ENCODE measurements around the gene TM4SF1. TPM values are rescaled to one million over a fixed set of nuclear protein-coding genes. Genes with fewer than 3 reads are reported as not detected.
A peak's percentile ranks its signal among the peaks of the same experiment; 100 is the strongest.

The TM4SF1 gene
- polyA plus RNA-seq, 1 donor (not counting 4 experiments of a cell fraction or from before 2014, with no cell fraction given), result 375 TPM

- no peaks in the 10 kb centered on the region for H3K9me1 ChIP-seq (ENCODE audit: control insufficient read depth, extremely low read depth, insufficient read depth, low read length)
- TF ChIP-seq, protein P1, sequence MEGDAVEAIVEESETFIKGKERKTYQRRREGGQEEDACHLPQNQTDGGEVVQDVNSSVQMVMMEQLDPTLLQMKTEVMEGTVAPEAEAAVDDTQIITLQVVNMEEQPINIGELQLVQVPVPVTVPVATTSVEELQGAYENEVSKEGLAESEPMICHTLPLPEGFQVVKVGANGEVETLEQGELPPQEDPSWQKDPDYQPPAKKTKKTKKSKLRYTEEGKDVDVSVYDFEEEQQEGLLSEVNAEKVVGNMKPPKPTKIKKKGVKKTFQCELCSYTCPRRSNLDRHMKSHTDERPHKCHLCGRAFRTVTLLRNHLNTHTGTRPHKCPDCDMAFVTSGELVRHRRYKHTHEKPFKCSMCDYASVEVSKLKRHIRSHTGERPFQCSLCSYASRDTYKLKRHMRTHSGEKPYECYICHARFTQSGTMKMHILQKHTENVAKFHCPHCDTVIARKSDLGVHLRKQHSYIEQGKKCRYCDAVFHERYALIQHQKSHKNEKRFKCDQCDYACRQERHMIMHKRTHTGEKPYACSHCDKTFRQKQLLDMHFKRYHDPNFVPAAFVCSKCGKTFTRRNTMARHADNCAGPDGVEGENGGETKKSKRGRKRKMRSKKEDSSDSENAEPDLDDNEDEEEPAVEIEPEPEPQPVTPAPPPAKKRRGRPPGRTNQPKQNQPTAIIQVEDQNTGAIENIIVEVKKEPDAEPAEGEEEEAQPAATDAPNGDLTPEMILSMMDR (optimal IDR thresholded peaks at IDR 0.05 in 1 of 3, IDR thresholded peaks at IDR 0.05 in 1 of 3, conservative IDR thresholded peaks at IDR 0.05 in 1 of 3; ENCODE audit: extremely low read depth in 1 of 3, insufficient read depth in 2 of 3, low read length in 3 of 3), result no peak
- TF ChIP-seq EZH2 (IDR thresholded peaks at IDR 0.05; ENCODE audit: low read length), result no peak
- DNase-seq (ENCODE audit: low read depth, low spot score) (no peak), FAIRE-seq (no peak)
- H3K4me3 ChIP-seq (ENCODE audit: control insufficient read depth in 2 of 3, extremely low read depth in 1 of 3, insufficient read depth in 2 of 3, low read depth in 1 of 3, low read length in 3 of 3), result no peak overlapping the region
- H3K27ac ChIP-seq (ENCODE audit: control insufficient read depth, insufficient read depth, low read length), result peak overlapping the region; percentile 17
- H3K9ac ChIP-seq (ENCODE audit: control insufficient read depth, extremely low read depth, insufficient read depth, low read length), result no peak overlapping the region
- no peaks in the 10 kb centered on the region for H3K79me2 ChIP-seq (ENCODE audit: control insufficient read depth, insufficient read depth, low read length)
- H4K20me1 ChIP-seq (ENCODE audit: control insufficient read depth, extremely low read depth, insufficient read depth, low read length), result no peaks in the 10 kb centered on the region
- H3K9me3 ChIP-seq (ENCODE audit: control insufficient read depth, low read depth, low read length), result no peaks in the 10 kb centered on the region
- H3K4me1 ChIP-seq (ENCODE audit: control insufficient read depth, extremely low read depth, insufficient read depth, low read length), result peaks cover 52% of the 10 kb centered on the region
- H3K4me2 ChIP-seq (ENCODE audit: control insufficient read depth, extremely low read depth, insufficient read depth, low read depth, low read length), result no peak overlapping the region
- no peaks in the 10 kb centered on the region for H3K27me3 ChIP-seq (ENCODE audit: control insufficient read depth, extremely low read depth, insufficient read depth, low read length)
- dilution Hi-C loops (cut with MboI; ENCODE audit: extremely low pct_ligation_motif_present, low sequenced_read_pairs), result no loop called here
- H3K36me3 ChIP-seq (ENCODE audit: control insufficient read depth in 2 of 2, extremely low read depth in 1 of 2, insufficient read depth in 2 of 2, low read length in 2 of 2), result no peaks in the 10 kb centered on the region
- no peak overlapping the region for H2AFZ ChIP-seq (ENCODE audit: control insufficient read depth, low read length)
Observed at GRCh38 chr3:149390294-149390693, 12.8 kb upstream of the TM4SF1 start.

DNA sequence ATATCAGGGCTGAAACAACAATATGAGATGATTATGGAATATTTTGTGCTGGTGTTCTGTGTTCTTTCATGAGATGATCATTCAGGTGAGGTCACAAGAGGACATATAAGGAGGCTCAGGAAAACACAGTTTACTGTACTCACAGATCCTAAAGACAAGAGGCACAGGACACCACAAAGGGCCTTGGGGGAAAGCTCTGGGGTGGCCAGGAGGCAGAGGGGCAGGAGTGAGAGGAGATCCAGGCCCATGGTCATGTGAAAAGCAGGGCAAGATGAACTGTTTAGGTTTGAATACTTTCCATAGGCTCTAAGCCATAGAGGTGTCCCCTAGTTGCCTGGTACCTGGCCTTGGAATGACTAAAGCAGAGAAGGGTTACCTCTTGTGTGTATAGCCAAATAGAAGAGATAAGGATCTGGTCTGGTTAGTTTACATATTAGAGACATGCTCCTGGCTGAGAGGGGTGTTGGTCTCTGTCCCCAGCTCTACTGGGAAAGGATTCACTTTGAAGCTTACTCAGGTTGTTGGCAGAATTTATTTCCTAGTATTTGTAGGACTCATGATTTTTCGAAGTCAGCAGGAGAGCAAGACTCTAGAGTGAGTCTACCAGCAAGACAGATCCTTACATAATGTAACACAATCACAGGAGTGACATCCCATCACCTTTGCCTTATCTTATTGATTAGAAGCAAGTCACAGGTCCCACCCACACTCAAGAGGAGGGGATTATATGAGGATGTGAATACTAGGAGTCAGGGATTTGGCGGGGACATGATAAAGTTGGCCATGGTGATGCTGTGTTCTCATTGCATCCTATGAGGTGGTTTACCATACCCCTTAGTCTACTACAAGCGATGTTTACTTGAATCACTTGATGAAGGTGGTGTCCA is 11.3 kb upstream of the TM4SF1 start:
- FAIRE-seq, result no peak
- Histone ChIP-seq H3K27ac (ENCODE audit: control insufficient read depth, insufficient read depth, low read length) (peak overlapping the region; percentile 99), H3K9me1 (ENCODE audit: control insufficient read depth, extremely low read depth, insufficient read depth, low read length) (no peaks in the 10 kb centered on the region), H3K9ac (ENCODE audit: control insufficient read depth, extremely low read depth, insufficient read depth, low read length) (no peak overlapping the region), H3K4me3 (ENCODE audit: control insufficient read depth in 2 of 3, extremely low read depth in 1 of 3, insufficient read depth in 2 of 3, low read depth in 1 of 3, low read length in 3 of 3) (no peak overlapping the region), H4K20me1 (ENCODE audit: control insufficient read depth, extremely low read depth, insufficient read depth, low read length) (no peaks in the 10 kb centered on the region), H3K4me1 (ENCODE audit: control insufficient read depth, extremely low read depth, insufficient read depth, low read length) (peaks cover 50% of the 10 kb centered on the region), H3K9me3 (ENCODE audit: control insufficient read depth, low read depth, low read length) (no peaks in the 10 kb centered on the region), H3K4me2 (ENCODE audit: control insufficient read depth, extremely low read depth, insufficient read depth, low read depth, low read length) (no peak overlapping the region), H3K27me3 (ENCODE audit: control insufficient read depth, extremely low read depth, insufficient read depth, low read length) (no peaks in the 10 kb centered on the region), H3K36me3 (ENCODE audit: control insufficient read depth in 2 of 2, extremely low read depth in 1 of 2, insufficient read depth in 2 of 2, low read length in 2 of 2) (no peaks in the 10 kb centered on the region), H2AFZ (ENCODE audit: control insufficient read depth, low read length) (no peak overlapping the region), H3K79me2 (ENCODE audit: control insufficient read depth, insufficient read depth, low read length) (no peaks in the 10 kb centered on the region)
- DNase-seq (ENCODE audit: low read depth, low spot score), result no peak
- dilution Hi-C loops (cut with MboI; ENCODE audit: extremely low pct_ligation_motif_present, low sequenced_read_pairs), result no loop called here
- TF ChIP-seq EZH2 (IDR thresholded peaks at IDR 0.05; ENCODE audit: low read length), result no peak
- TF ChIP-seq, protein P1 (optimal IDR thresholded peaks at IDR 0.05 in 1 of 3, IDR thresholded peaks at IDR 0.05 in 1 of 3, conservative IDR thresholded peaks at IDR 0.05 in 1 of 3; ENCODE audit: extremely low read depth in 1 of 3, insufficient read depth in 2 of 3, low read length in 3 of 3), result no peak

All from keratinocyte (primary cell).